Natural killer cell (primary cell): ENCODE measurements around the gene IGFBPL1. TPM values are rescaled to one million over a fixed set of nuclear protein-coding genes. Genes with fewer than 3 reads are reported as not detected.

Experiments
- ATAC-seq, 3 donors: fragments of 150-1000 bp in 2 of 3; fragments of 200-7000 bp in 1 of 3; cut with Tn5 transposase; 1 replicate in 1 of 3; 2 replicates in 2 of 3; pipeline ENCODE4 v1.10.0; 2021; ENCODE audit warnings: mild to moderate bottlenecking in 2 of 3, moderate library complexity in 2 of 3
- DNase-seq, 2 donors: peaks; one replicate each; pipeline versions ENCODE4 v3.0.0 to v3.0.0-alpha.2; 2013 to 2021; ENCODE audit warnings: mixed read lengths in 1 of 2
- H3K27ac ChIP-seq: one replicate; pipeline ENCODE4 v1.5.1; 2013; ENCODE audit warnings: mild to moderate bottlenecking, low read length
- H3K27me3 ChIP-seq: one replicate; pipeline ENCODE4 v1.6.1; 2013; ENCODE audit warnings: low read length; ENCODE audit not compliant: control insufficient read depth, insufficient read depth
- H3K36me3 ChIP-seq: one replicate; pipeline ENCODE4 v1.6.1; 2013; ENCODE audit warnings: low read length; ENCODE audit not compliant: control insufficient read depth, insufficient read depth
- H3K4me1 ChIP-seq: one replicate; pipeline ENCODE4 v1.6.1; 2013; ENCODE audit warnings: low read length; ENCODE audit not compliant: control insufficient read depth, insufficient read depth
- H3K4me3 ChIP-seq: one replicate; pipeline ENCODE4 v1.5.1; 2013; ENCODE audit warnings: low read length
- H3K9me3 ChIP-seq: one replicate; pipeline ENCODE4 v1.6.1; 2013; ENCODE audit warnings: low read length; ENCODE audit not compliant: control insufficient read depth, insufficient read depth
- H3K27ac Mint-ChIP-seq, 2 donors: one replicate each; pipeline ENCODE4 v1.8.0; 2022; ENCODE audit warnings: mild to moderate bottlenecking in 2 of 2, mixed read lengths in 2 of 2, moderate library complexity in 1 of 2
- H3K27me3 Mint-ChIP-seq, 2 donors: one replicate each; pipeline ENCODE4 v1.8.0; 2022; ENCODE audit warnings: low read depth in 2 of 2, mixed read lengths in 2 of 2
- H3K36me3 Mint-ChIP-seq: one replicate; pipeline ENCODE4 v1.8.0; 2022; ENCODE audit warnings: mixed read lengths
- H3K4me1 Mint-ChIP-seq, 2 donors: one replicate each; pipeline ENCODE4 v1.8.0; 2022; ENCODE audit warnings: mixed read lengths in 2 of 2
- H3K4me3 Mint-ChIP-seq: one replicate; pipeline ENCODE4 v1.8.0; 2022; ENCODE audit warnings: mild to moderate bottlenecking, moderate library complexity, mixed read lengths
- H3K9me3 Mint-ChIP-seq, 2 donors: one replicate each; pipeline ENCODE4 v1.8.0; 2022; ENCODE audit warnings: mixed read lengths in 2 of 2
- WGBS: methylation state at CpG from one replicate; pipeline ENCODE4 v1.1.7; 2013; ENCODE audit warnings: missing lambda C conversion rate; ENCODE audit not compliant: insufficient coverage; 5-methylcytosine and 5-hydroxymethylcytosine counted together
- intact Hi-C: fragments of 100-400 bp; cut with micrococcal nuclease; formaldehyde crosslinking; loops from one replicate; pipeline ENCODE4 v1.14.2; 2022
- total RNA-seq, 4 donors: library from RNA; stranded (reverse); fragments of 120-200 nt in 1 of 4; gene quantifications; one replicate each; pipeline versions ENCODE4 v1.2.3 to v1.2.4, GENCODE V29; 2013 to 2022
- TF ChIP-seq, protein P1 (sequence below): fragments of 200-600 bp; IDR thresholded peaks from one replicate; pipeline ENCODE4 v1.8.0; 2022; ENCODE audit warnings: antibody characterized with exemption

The IGFBPL1 gene
- total RNA-seq, 3 donors from 2014 or later (not counting 1 experiment from before 2014, with no cell fraction given) = not detected

DNA sequence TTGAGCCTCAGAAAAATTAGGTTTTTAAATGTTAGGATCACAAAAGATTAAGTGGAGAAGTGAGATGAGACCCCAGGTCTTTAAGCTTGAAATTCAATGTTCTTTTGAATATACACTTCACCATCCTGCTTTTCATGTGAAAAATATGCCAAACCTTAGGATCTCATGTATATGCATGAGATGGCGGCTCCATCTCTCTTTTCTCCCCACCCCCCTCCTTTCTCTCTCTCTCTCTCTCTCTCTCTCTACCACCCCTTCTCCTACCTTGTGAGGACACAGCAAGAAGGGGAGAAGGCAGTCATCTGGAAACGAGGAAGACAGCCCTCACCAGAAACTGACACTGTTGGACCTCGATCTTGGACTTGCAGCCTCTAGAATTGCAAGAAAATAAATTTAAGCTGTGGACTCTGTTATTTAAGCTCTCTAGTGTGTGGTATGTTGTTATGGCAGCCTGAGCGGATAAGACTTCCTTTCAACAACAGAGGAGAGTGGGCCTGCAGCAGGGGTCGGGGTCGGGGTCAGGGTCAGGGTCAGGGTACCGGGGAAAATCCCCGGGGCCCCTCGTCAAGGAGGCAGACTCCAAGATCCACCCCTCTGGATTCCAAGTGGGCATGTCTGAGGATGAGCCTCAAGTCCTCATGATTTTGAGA lies 48.1 kb downstream of the IGFBPL1 start:
- no peak overlapping the region for H3K4me3 ChIP-seq
- no peaks in the 10 kb centered on the region for H3K27me3 ChIP-seq
- no peaks in the 10 kb centered on the region for H3K36me3 ChIP-seq
- intact Hi-C loops = no loop called here
- H3K9me3 Mint-ChIP-seq = no peaks in the 10 kb centered on the region
- H3K9me3 ChIP-seq = no peaks in the 10 kb centered on the region
- WGBS = 76% methylated on average over 9 of the region's 9 CpGs
- H3K27ac ChIP-seq = no peak overlapping the region
- peaks cover 10 to 36% of the 10 kb centered on the region in 2 donors for H3K27me3 Mint-ChIP-seq
- ATAC-seq (no peak), DNase-seq (no peak)
- no peak overlapping the region for H3K27ac Mint-ChIP-seq
- H3K36me3 Mint-ChIP-seq = no peaks in the 10 kb centered on the region
- no peaks in the 10 kb centered on the region for H3K4me1 Mint-ChIP-seq
- no peaks in the 10 kb centered on the region for H3K4me1 ChIP-seq
- H3K4me3 Mint-ChIP-seq = no peak overlapping the region
- TF ChIP-seq, protein P1, sequence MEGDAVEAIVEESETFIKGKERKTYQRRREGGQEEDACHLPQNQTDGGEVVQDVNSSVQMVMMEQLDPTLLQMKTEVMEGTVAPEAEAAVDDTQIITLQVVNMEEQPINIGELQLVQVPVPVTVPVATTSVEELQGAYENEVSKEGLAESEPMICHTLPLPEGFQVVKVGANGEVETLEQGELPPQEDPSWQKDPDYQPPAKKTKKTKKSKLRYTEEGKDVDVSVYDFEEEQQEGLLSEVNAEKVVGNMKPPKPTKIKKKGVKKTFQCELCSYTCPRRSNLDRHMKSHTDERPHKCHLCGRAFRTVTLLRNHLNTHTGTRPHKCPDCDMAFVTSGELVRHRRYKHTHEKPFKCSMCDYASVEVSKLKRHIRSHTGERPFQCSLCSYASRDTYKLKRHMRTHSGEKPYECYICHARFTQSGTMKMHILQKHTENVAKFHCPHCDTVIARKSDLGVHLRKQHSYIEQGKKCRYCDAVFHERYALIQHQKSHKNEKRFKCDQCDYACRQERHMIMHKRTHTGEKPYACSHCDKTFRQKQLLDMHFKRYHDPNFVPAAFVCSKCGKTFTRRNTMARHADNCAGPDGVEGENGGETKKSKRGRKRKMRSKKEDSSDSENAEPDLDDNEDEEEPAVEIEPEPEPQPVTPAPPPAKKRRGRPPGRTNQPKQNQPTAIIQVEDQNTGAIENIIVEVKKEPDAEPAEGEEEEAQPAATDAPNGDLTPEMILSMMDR = no peak

DNA sequence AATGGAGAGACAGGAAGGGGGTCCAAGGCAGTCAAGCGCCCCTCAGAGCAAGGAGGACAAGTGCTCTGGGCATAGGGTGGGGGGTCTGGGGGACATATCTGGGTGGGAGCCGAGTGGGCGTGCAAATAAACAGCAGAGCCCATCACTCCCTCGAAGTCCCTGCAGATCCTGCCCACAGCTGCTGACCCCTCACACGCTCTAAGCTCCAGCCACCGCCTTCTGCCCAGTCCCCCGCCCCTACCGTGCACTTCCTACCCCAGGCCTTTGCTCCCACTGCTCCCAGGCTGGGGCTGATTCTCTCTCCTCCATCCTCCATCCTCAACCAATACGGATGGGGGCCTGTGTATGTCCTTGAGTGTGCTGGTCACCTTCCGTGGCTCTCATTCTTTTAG lies 48.7 kb downstream of the IGFBPL1 start:
- intact Hi-C loops = no loop called here
- Histone ChIP-seq H3K36me3 (no peaks in the 10 kb centered on the region), H3K4me1 (no peaks in the 10 kb centered on the region), H3K27me3 (no peaks in the 10 kb centered on the region), H3K9me3 (no peaks in the 10 kb centered on the region), H3K4me3 (no peak overlapping the region), H3K27ac (no peak overlapping the region)
- WGBS = 87% methylated on average over 9 of the region's 10 CpGs
- TF ChIP-seq, protein P1 = no peak
- Mint-ChIP-seq H3K4me1 (no peaks in the 10 kb centered on the region), H3K4me3 (no peak overlapping the region), H3K27me3 (peaks cover 12 to 42% of the 10 kb centered on the region in 2 donors), H3K27ac (no peak overlapping the region), H3K9me3 (no peaks in the 10 kb centered on the region), H3K36me3 (no peaks in the 10 kb centered on the region)
- no peak for ATAC-seq
- no peak for DNase-seq

DNA sequence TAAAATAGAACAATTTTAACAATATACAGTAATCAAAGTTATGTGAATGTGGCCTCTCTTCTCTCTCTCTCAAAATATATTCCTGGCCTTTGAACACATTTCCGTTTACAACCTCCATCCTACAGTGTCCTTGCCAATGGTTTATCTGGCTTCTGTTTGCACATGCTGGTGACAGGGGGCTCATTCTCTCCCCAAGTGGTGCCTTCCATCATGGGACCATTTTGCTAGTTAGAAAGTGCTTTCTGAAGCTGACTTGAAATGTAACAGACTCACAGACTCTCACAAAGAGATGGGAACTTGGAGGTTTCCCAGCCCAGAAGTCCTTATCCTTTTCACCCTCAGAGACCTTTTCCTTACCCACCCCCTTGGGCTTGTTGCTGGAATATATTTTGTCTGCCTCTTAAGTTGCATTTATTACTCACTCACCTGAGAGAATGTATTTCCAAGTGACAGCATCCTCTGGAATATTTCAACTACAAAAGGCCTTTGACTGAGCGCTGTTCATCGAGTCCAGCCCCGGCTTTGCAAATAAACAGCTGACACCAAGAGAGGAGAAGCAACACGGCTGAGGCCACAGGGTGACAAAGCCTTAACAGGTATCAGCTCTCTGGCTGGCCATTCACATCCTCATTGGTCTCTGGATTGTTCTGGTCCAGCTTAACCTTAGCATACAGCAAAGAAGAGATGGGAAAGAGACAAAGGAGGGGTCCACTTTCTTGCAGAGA lies 49.2 kb downstream of the IGFBPL1 start:
- DNase-seq (no peak), ATAC-seq (no peak)
- Histone ChIP-seq H3K27me3 (no peaks in the 10 kb centered on the region), H3K9me3 (no peaks in the 10 kb centered on the region), H3K4me3 (no peak overlapping the region), H3K27ac (no peak overlapping the region), H3K36me3 (no peaks in the 10 kb centered on the region), H3K4me1 (no peaks in the 10 kb centered on the region)
- TF ChIP-seq, protein P1 = no peak
- no peaks in the 10 kb centered on the region for H3K9me3 Mint-ChIP-seq
- intact Hi-C loops = no loop called here
- no peaks in the 10 kb centered on the region for H3K36me3 Mint-ChIP-seq
- WGBS = 87% methylated on average over 5 of the region's 5 CpGs
- H3K27me3 Mint-ChIP-seq = peaks cover 16 to 42% of the 10 kb centered on the region in 2 donors
- H3K4me3 Mint-ChIP-seq = no peak overlapping the region
- H3K4me1 Mint-ChIP-seq = no peaks in the 10 kb centered on the region
- no peak overlapping the region for H3K27ac Mint-ChIP-seq
